ENCODE measurements around the gene ACR.

Gene ACR

GRCh38 chr22:50702821-50703725 lies 34.9 kb upstream of the ACR start:
- DNase-seq = no peak

DNA sequence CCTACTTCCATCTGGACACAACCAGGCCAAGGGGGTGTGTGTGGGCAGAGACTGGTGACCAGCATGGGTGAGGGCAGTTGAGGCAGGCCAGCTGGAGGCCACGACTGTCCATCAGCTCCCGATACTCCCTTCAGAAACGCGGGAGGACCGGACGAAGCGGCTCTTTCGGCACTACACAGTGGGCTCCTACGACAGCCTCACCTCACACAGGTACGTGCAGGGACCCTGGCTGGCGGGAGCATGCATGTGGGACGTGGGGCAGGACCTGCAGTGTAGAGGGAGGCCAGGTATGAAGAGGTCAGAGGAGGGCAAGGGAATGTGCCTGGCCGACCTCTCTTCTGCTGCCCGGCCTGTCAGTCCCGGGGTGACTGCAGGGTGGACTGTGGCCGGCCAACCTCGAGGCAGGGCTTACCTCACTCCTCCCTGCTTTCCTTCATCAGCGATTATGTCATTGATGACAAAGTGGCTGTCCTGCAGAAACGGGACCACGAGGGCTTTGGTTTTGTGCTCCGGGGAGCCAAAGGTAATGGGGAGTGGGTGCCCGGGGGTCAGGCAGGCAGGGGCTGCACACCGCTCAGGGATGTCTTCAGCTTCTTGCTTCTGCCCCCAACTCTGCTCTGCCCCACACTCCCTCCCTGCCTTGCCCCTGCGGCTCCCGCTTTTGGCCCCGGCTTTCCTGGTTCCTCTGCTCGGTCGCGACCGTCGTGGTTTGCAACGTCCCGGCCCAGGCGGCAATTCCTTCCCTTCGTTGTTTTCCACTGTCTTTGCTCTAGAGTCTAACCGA lies 34.1 kb upstream of the ACR start:
- no peak for DNase-seq

DNA sequence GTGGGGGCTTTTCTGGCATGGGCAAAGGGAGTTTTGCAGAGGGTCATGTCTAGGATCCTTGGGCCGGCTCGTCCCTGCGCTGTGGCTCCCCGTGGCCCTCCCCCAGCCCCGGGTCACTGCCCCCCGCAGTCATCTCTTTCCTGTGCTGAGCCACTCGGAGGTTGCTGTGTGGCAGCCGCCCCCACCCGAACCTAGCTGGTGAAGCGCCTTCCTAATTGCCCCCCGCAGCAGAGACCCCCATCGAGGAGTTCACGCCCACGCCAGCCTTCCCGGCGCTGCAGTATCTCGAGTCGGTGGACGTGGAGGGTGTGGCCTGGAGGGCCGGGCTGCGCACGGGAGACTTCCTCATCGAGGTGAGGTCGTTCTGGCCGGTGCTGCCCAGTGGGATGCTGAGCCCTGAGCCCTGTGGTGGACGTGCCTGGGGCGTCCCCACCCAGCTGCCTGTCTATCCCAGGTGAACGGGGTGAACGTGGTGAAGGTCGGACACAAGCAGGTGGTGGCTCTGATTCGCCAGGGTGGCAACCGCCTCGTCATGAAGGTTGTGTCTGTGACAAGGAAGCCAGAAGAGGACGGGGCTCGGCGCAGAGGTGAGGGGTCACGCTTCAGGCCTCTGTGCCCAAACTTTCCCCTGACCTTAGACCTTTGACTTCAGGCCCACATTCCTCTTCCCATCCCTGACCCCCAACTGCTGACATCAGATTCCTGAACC lies 33.3 kb upstream of the ACR start:
- no peak for DNase-seq

- DNase-seq = peak; percentile 51
Observed at GRCh38 chr22:50705219-50705691, 32.7 kb upstream of the ACR start.

- no peak for DNase-seq
Observed at GRCh38 chr22:50705851-50706351, 32.1 kb upstream of the ACR start.

GRCh38 chr22:50706481-50707125 lies 31.4 kb upstream of the ACR start:
- DNase-seq = no peak

GRCh38 chr22:50708474-50708873 lies 29.5 kb upstream of the ACR start:
- no peak for DNase-seq

DNA sequence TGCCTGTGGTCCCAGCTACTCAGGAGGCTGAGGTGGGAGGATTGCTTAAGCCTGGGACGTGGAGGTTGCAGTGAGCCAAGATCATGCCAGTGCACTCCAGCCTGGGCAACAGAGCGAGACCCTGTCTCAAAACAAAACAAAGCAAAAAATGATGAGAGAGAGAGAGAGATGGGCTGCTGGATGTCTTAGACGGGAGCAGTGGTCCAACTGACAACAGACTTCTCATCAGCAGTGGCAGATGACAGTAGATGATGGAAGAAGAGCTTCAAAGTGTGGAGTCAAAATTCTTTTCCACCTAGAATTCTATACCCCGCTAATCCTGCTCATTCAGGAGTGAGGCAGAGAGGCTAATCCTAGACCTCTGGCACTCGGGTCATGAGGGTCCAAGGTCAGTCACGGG lies 29.0 kb upstream of the ACR start:
- DNase-seq = no peak

GRCh38 chr22:50710221-50710620 lies 27.8 kb upstream of the ACR start:
- DNase-seq = no peak

DNA sequence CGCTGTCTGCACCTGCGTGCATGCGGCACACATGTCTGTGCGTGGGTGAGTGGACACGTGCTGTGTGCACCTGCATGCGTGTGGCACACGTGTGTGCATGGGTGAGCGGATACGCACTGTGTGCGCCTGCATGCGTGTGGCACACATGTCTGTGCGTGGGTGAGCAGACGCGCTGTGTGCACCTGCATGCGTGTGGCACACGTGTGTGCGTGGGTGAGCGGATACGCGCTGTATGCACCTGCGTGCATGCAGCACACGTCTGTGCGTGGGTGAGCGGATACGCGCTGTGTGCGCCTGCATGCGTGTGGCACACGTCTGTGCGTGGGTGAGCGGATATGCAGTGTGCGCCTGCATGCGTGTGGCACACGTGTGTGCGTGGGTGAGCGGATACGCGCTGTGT lies 27.1 kb upstream of the ACR start:
- no peak for DNase-seq

- no peak for DNase-seq
Observed at GRCh38 chr22:50711446-50712340, 26.3 kb upstream of the ACR start.

GRCh38 chr22:50712341-50713007 lies 25.5 kb upstream of the ACR start:
- no peak for DNase-seq

GRCh38 chr22:50713008-50713385 lies 25.0 kb upstream of the ACR start:
- no peak for DNase-seq

DNA sequence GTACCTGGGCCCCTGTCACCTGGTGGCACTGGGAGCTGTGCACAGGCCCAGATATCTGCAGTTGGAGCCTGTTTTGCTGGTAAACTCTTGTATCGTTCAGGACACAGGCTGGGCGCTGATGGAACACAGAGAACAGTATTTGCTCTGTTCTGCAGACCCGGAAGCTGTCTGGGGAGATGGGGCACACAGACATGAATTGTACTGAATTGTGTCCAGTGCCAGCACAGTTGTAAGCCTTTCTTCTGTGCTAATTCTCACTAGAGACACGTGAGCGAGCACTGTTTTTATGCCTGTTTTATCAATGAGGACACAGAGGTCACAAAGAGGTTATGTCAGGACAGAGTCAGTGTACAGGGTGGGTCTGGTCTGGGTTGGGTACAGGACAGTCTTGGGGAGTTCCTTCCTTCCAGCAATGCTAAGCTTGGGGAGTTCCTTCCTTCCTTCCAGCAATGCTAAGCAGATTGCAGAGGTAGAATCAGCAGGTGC lies 24.4 kb upstream of the ACR start:
- no peak for DNase-seq

- no peak for DNase-seq
Observed at GRCh38 chr22:50714150-50714549, 23.9 kb upstream of the ACR start.

- no peak for DNase-seq
Observed at GRCh38 chr22:50714631-50715179, 23.3 kb upstream of the ACR start.

- DNase-seq = no peak
Observed at GRCh38 chr22:50715250-50715649, 22.8 kb upstream of the ACR start.

- no peak for DNase-seq
Observed at GRCh38 chr22:50715776-50716175, 22.2 kb upstream of the ACR start.

DNA sequence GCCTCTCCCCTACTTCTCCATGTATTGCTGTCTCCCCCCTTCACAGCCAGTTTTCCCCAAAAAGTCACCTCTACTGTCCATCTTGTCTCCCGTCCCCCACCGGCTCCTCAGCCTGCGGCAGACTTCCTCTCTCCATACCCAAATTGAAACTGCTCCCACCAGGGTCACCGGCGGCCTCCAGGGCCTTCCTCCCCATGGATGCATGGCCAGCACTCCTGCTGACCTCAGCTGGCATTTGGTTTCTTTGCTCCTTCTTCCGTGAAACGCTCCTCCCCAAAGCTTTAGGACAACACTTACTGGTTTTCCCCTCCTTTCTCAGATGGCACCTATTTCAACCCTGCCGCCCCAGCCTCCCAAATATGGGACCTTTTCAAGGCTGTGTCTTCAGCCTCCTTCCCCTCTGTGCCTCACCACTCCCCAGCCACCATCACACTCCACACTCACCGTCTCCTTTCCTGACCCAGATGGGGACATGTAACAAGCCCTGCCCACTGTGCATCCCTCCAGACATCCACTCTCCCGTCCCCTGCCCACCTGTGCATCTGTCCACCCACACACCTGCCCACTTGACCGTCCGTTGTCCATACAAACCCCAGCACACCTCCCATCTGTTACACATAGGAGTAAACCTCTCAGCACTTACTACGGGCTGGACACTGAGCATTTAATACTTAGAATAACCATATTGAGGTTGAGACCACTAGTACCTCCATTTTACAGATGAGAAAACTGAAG lies 21.5 kb upstream of the ACR start:
- no peak for DNase-seq
